Measurements from ENCODE around the gene TIAM2. TPM values are rescaled to one million over a fixed set of nuclear protein-coding genes. Genes with fewer than 3 reads are reported as not detected.

Gene TIAM2
- total and polyA plus RNA-seq, 10 of the 15 experiments (the other 5 are each of a cell fraction or from before 2014, with no cell fraction given), result 1.1 to 10.5 (median 2.3) TPM

DNA sequence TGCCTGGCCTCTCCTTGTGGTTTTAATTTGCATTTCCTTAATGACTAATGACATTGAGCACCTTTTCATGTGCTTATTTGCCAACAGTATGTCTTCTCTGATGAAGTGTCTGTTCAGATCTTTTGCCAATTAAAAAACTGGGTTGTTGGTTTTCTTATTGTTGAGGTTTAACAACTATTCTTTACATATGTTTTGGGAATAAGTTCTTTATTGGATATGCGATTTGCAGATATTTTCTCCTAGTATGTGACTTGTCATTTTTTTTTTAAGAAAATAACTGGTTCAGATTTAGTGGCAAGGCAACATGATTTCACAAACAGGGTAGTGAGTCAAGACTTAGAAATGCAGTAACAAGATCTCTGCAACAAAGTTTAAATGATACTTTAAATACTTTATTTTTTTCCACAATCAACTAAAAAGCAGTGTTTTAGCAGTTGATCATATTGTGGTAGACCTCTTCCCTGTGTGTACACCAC, 67.8 kb downstream of the TIAM2 start:
- no peaks in the 10 kb centered on the region for H3K9me3 ChIP-seq (replicated peaks; ENCODE audit: control insufficient read depth, insufficient read depth, low read length)
- CTCF ChIA-PET, result no interaction called here
- H3K27ac ChIP-seq (ENCODE audit: control insufficient read depth, insufficient read depth), result no peak overlapping the region
- TF ChIP-seq TCF12 (IDR thresholded peaks at IDR 0.05; ENCODE audit: low read depth, low read length) (no peak), HDGF (IDR thresholded peaks at IDR 0.05) (no peak), MEF2B (IDR thresholded peaks at IDR 0.05; ENCODE audit: partially characterized antibody, poor library complexity, severe bottlenecking) (no peak), TBL1XR1 (IDR thresholded peaks at IDR 0.05; ENCODE audit: low read depth, low read length) (no peak), MTA2 (IDR thresholded peaks at IDR 0.05; ENCODE audit: low read depth) (no peak), MEF2A (IDR thresholded peaks at IDR 0.05; ENCODE audit: insufficient read depth, low read depth, low read length) (no peak), ZBED1 (IDR thresholded peaks at IDR 0.05; ENCODE audit: borderline replicate concordance) (no peak)
- TF ChIP-seq, protein P1, sequence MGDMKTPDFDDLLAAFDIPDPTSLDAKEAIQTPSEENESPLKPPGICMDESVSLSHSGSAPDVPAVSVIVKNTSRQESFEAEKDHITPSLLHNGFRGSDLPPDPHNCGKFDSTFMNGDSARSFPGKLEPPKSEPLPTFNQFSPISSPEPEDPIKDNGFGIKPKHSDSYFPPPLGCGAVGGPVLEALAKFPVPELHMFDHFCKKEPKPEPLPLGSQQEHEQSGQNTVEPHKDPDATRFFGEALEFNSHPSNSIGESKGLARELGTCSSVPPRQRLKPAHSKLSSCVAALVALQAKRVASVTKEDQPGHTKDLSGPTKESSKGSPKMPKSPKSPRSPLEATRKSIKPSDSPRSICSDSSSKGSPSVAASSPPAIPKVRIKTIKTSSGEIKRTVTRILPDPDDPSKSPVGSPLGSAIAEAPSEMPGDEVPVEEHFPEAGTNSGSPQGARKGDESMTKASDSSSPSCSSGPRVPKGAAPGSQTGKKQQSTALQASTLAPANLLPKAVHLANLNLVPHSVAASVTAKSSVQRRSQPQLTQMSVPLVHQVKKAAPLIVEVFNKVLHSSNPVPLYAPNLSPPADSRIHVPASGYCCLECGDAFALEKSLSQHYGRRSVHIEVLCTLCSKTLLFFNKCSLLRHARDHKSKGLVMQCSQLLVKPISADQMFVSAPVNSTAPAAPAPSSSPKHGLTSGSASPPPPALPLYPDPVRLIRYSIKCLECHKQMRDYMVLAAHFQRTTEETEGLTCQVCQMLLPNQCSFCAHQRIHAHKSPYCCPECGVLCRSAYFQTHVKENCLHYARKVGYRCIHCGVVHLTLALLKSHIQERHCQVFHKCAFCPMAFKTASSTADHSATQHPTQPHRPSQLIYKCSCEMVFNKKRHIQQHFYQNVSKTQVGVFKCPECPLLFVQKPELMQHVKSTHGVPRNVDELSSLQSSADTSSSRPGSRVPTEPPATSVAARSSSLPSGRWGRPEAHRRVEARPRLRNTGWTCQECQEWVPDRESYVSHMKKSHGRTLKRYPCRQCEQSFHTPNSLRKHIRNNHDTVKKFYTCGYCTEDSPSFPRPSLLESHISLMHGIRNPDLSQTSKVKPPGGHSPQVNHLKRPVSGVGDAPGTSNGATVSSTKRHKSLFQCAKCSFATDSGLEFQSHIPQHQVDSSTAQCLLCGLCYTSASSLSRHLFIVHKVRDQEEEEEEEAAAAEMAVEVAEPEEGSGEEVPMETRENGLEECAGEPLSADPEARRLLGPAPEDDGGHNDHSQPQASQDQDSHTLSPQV (IDR thresholded peaks at IDR 0.05), result no peak
- TF ChIP-seq, protein P2, sequence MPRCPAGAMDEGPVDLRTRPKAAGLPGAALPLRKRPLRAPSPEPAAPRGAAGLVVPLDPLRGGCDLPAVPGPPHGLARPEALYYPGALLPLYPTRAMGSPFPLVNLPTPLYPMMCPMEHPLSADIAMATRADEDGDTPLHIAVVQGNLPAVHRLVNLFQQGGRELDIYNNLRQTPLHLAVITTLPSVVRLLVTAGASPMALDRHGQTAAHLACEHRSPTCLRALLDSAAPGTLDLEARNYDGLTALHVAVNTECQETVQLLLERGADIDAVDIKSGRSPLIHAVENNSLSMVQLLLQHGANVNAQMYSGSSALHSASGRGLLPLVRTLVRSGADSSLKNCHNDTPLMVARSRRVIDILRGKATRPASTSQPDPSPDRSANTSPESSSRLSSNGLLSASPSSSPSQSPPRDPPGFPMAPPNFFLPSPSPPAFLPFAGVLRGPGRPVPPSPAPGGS (IDR thresholded peaks at IDR 0.05; ENCODE audit: borderline replicate concordance, insufficient read depth, low read depth, low read length, poor library complexity, severe bottlenecking), result no peak
- POLR2A ChIA-PET, result no interaction called here
- H4K20me1 ChIP-seq (ENCODE audit: control insufficient read depth, insufficient read depth), result no peaks in the 10 kb centered on the region
- H2AFZ ChIP-seq (ENCODE audit: control insufficient read depth, low read depth, low read length), result no peak overlapping the region
- DNase-seq (ENCODE audit: low read depth, low spot score) (no peak), FAIRE-seq (no peak), ATAC-seq (no peak)
- H3K27me3 ChIP-seq (replicated peaks in 1 of 2; ENCODE audit: control insufficient read depth in 2 of 2, insufficient read depth in 2 of 2, low read length in 1 of 2), result no peaks in the 10 kb centered on the region
- H3K36me3 ChIP-seq (ENCODE audit: control insufficient read depth in 2 of 2, insufficient read depth in 2 of 2, low read length in 1 of 2), result no peaks in the 10 kb centered on the region
- intact Hi-C loops (cut with micrococcal nuclease; ENCODE audit: unreplicated experiment), result no loop called here
- BruUV-seq (replicated peaks), result no TSS peak
- WGBS (ENCODE audit: insufficient coverage, insufficient replicate concordance, low lambda C conversion rate, missing lambda C conversion rate), result 42% methylated on average over 1 of the region's 1 CpG
- no peaks in the 10 kb centered on the region for H3K79me2 ChIP-seq (ENCODE audit: control insufficient read depth, insufficient read depth, low read length)
- in situ Hi-C loops (cut with MboI), result no loop called here
- H3K9ac ChIP-seq (ENCODE audit: control insufficient read depth, insufficient read depth, low read length), result no peak overlapping the region
- RAD21 ChIA-PET (ENCODE audit: unreplicated experiment), result no interaction called here
- no peak overlapping the region for H3K4me3 ChIP-seq
- no peaks in the 10 kb centered on the region for H3K4me1 ChIP-seq (ENCODE audit: control insufficient read depth, insufficient read depth, low read length)
- SMC1A ChIA-PET (ENCODE audit: uncharacterized antibody, unreplicated experiment), result interaction anchor here (1.1 kb wide), 1 partner anchor 17 kb away, joined by 6 read pairs; no protein-coding TSS in a partner anchor
- H3K4me2 ChIP-seq (ENCODE audit: control insufficient read depth, insufficient read depth), result no peak overlapping the region

Measured in GM12878 (cell line).